Keratinocyte (primary cell): ENCODE measurements around the gene SULT1C2. TPM values are rescaled to one million over a fixed set of nuclear protein-coding genes. Genes with fewer than 3 reads are reported as not detected.

Experiments
- DNase-seq: peaks from one replicate; pipeline ENCODE4 v3.0.0-alpha.2; 2011; ENCODE audit warnings: low read depth, missing footprints, low spot score
- FAIRE-seq: peaks from 2 replicates; lab custom pipeline; 2011; peaks lifted over from hg19 to GRCh38; lab: Jason Lieb, UNC
- H2AFZ ChIP-seq: 2 replicates; pipeline ENCODE4 v1.6.0; 2012; ENCODE audit warnings: low read length, control low read depth, inconsistent platforms; ENCODE audit not compliant: control insufficient read depth
- H3K27ac ChIP-seq: 2 replicates; pipeline ENCODE4 v1.5.1; 2011; ENCODE audit warnings: low read length; ENCODE audit not compliant: control insufficient read depth, insufficient read depth
- H3K27me3 ChIP-seq: 3 replicates; pipeline ENCODE4 v1.6.0; 2011; ENCODE audit warnings: low read length; ENCODE audit not compliant: control insufficient read depth, insufficient read depth; ENCODE audit errors: extremely low read depth
- H3K36me3 ChIP-seq, 2 experiments: 2 replicates in 1 of 2; 3 replicates in 1 of 2; pipeline ENCODE4 v1.5.1; 2011; ENCODE audit warnings: low read length in 2 of 2, mild to moderate bottlenecking in 1 of 2; ENCODE audit not compliant: control insufficient read depth in 2 of 2, insufficient read depth in 2 of 2; ENCODE audit errors: extremely low read depth in 1 of 2
- H3K4me1 ChIP-seq: 3 replicates; pipeline ENCODE4 v1.5.1; 2011; ENCODE audit warnings: low read length; ENCODE audit not compliant: control insufficient read depth, insufficient read depth; ENCODE audit errors: extremely low read depth
- H3K4me2 ChIP-seq: 3 replicates; pipeline ENCODE4 v1.6.0; 2011; ENCODE audit warnings: low read depth, low read length; ENCODE audit not compliant: control insufficient read depth, insufficient read depth; ENCODE audit errors: extremely low read depth
- H3K4me3 ChIP-seq, 3 experiments: fragments of 200-600 bp in 1 of 3; sonication (generic) in 1 of 3; 2 replicates in 2 of 3; 3 replicates in 1 of 3; pipeline ENCODE4 v1.5.1; 2011 to 2016; ENCODE audit warnings: low read length in 3 of 3, mild to moderate bottlenecking in 3 of 3, control low read depth in 2 of 3, inconsistent platforms in 1 of 3, low read depth in 1 of 3, mixed read lengths in 1 of 3, mixed run types in 1 of 3, moderate library complexity in 1 of 3; ENCODE audit not compliant: control insufficient read depth in 2 of 3, insufficient read depth in 2 of 3; ENCODE audit errors: extremely low read depth in 1 of 3
- H3K79me2 ChIP-seq: 2 replicates; pipeline ENCODE4 v1.6.0; 2012; ENCODE audit warnings: low read length; ENCODE audit not compliant: control insufficient read depth, insufficient read depth
- H3K9ac ChIP-seq: 3 replicates; pipeline ENCODE4 v1.6.0; 2011; ENCODE audit warnings: low read length; ENCODE audit not compliant: control insufficient read depth, insufficient read depth; ENCODE audit errors: extremely low read depth
- H3K9me1 ChIP-seq: 3 replicates; pipeline ENCODE4 v1.6.0; 2011; ENCODE audit warnings: low read length; ENCODE audit not compliant: control insufficient read depth, insufficient read depth; ENCODE audit errors: extremely low read depth
- H3K9me3 ChIP-seq: 2 replicates; pipeline ENCODE4 v1.5.1; 2012; ENCODE audit warnings: low read depth, low read length; ENCODE audit not compliant: control insufficient read depth
- H4K20me1 ChIP-seq: 3 replicates; pipeline ENCODE4 v1.6.0; 2011; ENCODE audit warnings: low read length; ENCODE audit not compliant: control insufficient read depth, insufficient read depth; ENCODE audit errors: extremely low read depth
- CTCF ChIP-seq, 3 experiments: IDR thresholded peaks in 1 of 3; conservative IDR thresholded peaks in 1 of 3; optimal IDR thresholded peaks in 1 of 3; 2 replicates in 2 of 3; 3 replicates in 1 of 3; pipeline versions ENCODE3 to v1.5.1; 2011; ENCODE audit warnings: low read length in 3 of 3, mild to moderate bottlenecking in 3 of 3, moderate library complexity in 2 of 3, control low read depth in 1 of 3, inconsistent platforms in 1 of 3; ENCODE audit not compliant: insufficient read depth in 2 of 3; ENCODE audit errors: extremely low read depth in 1 of 3
- EZH2 ChIP-seq: IDR thresholded peaks from one replicate; pipeline ENCODE4 v1.6.1; 2012; ENCODE audit warnings: inconsistent platforms, mild to moderate bottlenecking, low read length, moderate library complexity
- dilution Hi-C: fragments of 300-500 bp; cut with MboI; formaldehyde crosslinking; loops from one replicate; pipeline ENCODE4 v1.7.0; 2020; ENCODE audit warnings: low sequenced_read_pairs; ENCODE audit not compliant: extremely low pct_ligation_motif_present
- polyA plus RNA-seq, 5 experiments: library from polyadenylated mRNA; depleted of rRNA in 3 of 5; stranded (reverse) in 3 of 5; stranded (forward) in 1 of 5; unstranded in 1 of 5; fragments of >200 nt; gene quantifications; 1 replicate in 1 of 5; 2 replicates in 3 of 5; 3 replicates in 1 of 5; pipeline versions ENCODE4 v1.2.1 to v1.2.3, GENCODE V29; 2011 to 2012; ENCODE audit warnings: missing spikeins in 2 of 5, low read depth in 1 of 5, low replicate concordance in 1 of 5

The SULT1C2 gene
- polyA plus RNA-seq, 1 donor (not counting 4 experiments of a cell fraction or from before 2014, with no cell fraction given), result not detected

GRCh38 chr2:108316461-108317258 is 28.0 kb downstream of the SULT1C2 start:
- Histone ChIP-seq H3K36me3 (no peaks in the 10 kb centered on the region), H3K27ac (no peak overlapping the region), H2AFZ (no peak overlapping the region), H4K20me1 (no peaks in the 10 kb centered on the region), H3K27me3 (no peaks in the 10 kb centered on the region), H3K9ac (no peak overlapping the region), H3K9me1 (no peaks in the 10 kb centered on the region), H3K79me2 (no peaks in the 10 kb centered on the region), H3K9me3 (no peaks in the 10 kb centered on the region), H3K4me1 (peaks cover 16% of the 10 kb centered on the region), H3K4me3 (no peak overlapping the region), H3K4me2 (no peak overlapping the region)
- no peak for DNase-seq
- dilution Hi-C loops, result no loop called here
- FAIRE-seq, result no peak
- TF ChIP-seq EZH2 (no peak), CTCF (optimal IDR thresholded peaks at IDR 0.05 in 1 of 3, IDR thresholded peaks at IDR 0.05 in 1 of 3, conservative IDR thresholded peaks at IDR 0.05 in 1 of 3; ENCODE audit: extremely low read depth in 1 of 3, insufficient read depth in 2 of 3, low read length in 3 of 3) (no peak)

GRCh38 chr2:108320326-108320922 is 31.7 kb downstream of the SULT1C2 start:
- H3K9me3 ChIP-seq, result no peaks in the 10 kb centered on the region
- no peaks in the 10 kb centered on the region for H3K9me1 ChIP-seq
- no peak overlapping the region for H2AFZ ChIP-seq
- H3K79me2 ChIP-seq, result no peaks in the 10 kb centered on the region
- no peak overlapping the region for H3K27ac ChIP-seq
- no peak overlapping the region for H3K9ac ChIP-seq
- TF ChIP-seq CTCF (optimal IDR thresholded peaks at IDR 0.05 in 1 of 3, IDR thresholded peaks at IDR 0.05 in 1 of 3, conservative IDR thresholded peaks at IDR 0.05 in 1 of 3; ENCODE audit: extremely low read depth in 1 of 3, insufficient read depth in 2 of 3, low read length in 3 of 3), result no peak
- no peak for TF ChIP-seq EZH2
- no peaks in the 10 kb centered on the region for H4K20me1 ChIP-seq
- peaks cover 27% of the 10 kb centered on the region for H3K4me1 ChIP-seq
- no peak overlapping the region for H3K4me2 ChIP-seq
- no peaks in the 10 kb centered on the region for H3K27me3 ChIP-seq
- FAIRE-seq, result no peak
- H3K36me3 ChIP-seq, result no peaks in the 10 kb centered on the region
- H3K4me3 ChIP-seq, result no peak overlapping the region
- DNase-seq, result no peak
- dilution Hi-C loops, result no loop called here
